Ovary (tissue), 9 donors: ENCODE results near the gene ENTPD1. TPM values are rescaled to one million over a fixed set of nuclear protein-coding genes. Genes with fewer than 3 reads are reported as not detected.

Experiments
- DNase-seq, 5 donors: peaks; one replicate each; pipeline ENCODE4 v3.0.0-alpha.2; 2019 to 2020
- H3K27ac ChIP-seq, 2 donors: fragments of 200-600 bp; one replicate each; pipeline versions ENCODE4 v1.5.1 to v1.8.0; 2019 to 2022
- H3K27me3 ChIP-seq: fragments of 200-600 bp; one replicate; pipeline ENCODE4 v1.8.0; 2022
- H3K36me3 ChIP-seq: fragments of 200-600 bp; sonication (generic); one replicate; pipeline ENCODE4 v1.5.1; 2019
- H3K4me1 ChIP-seq: one replicate; pipeline ENCODE4 v1.8.1; 2013; ENCODE audit warnings: mild to moderate bottlenecking, moderate library complexity; ENCODE audit not compliant: insufficient read depth
- H3K4me3 ChIP-seq: fragments of 200-600 bp; sonication (generic); one replicate; pipeline ENCODE4 v1.5.1; 2017
- H3K9me3 ChIP-seq, 2 donors: fragments of 200-600 bp in 1 of 2; sonication (generic) in 1 of 2; one replicate each; pipeline versions ENCODE4 v1.5.1 to v1.8.1; 2013 to 2019; ENCODE audit warnings: mild to moderate bottlenecking in 1 of 2, moderate library complexity in 1 of 2
- CTCF ChIP-seq, 3 donors: fragments of 450-650 bp in 2 of 3; fragments of 200-600 bp in 1 of 3; IDR thresholded peaks; one replicate each; pipeline versions ENCODE4 v1.5.1 to v1.8.0; 2016 to 2022; ENCODE audit warnings: antibody characterized with exemption in 3 of 3, mild to moderate bottlenecking in 1 of 3
- EP300 ChIP-seq: sonication (generic); formaldehyde crosslinking; IDR thresholded peaks from one replicate; pipeline ENCODE4 v1.6.1; 2017; ENCODE audit warnings: antibody characterized with exemption
- POLR2A ChIP-seq: fragments of 450-650 bp; IDR thresholded peaks from one replicate; pipeline ENCODE4 v1.6.1; 2017; ENCODE audit warnings: antibody characterized with exemption, mild to moderate bottlenecking, moderate library complexity
- WGBS, 3 donors: extraction: QIAGEN DNeasy Blood & Tissue Kit in 1 of 3; methylation state at CpG; one replicate each; pipeline versions ENCODE4 v1.1.5 to v1.1.7; 2013 to 2017; 5-methylcytosine and 5-hydroxymethylcytosine counted together
- intact Hi-C, 4 donors: fragments of 100-400 bp; cut with DNase I; formaldehyde crosslinking; loops; one replicate each; pipeline versions ENCODE4 v1.11.0 to v1.15.1; 2022 to 2023
- polyA plus RNA-seq, 2 donors: library from polyadenylated mRNA; stranded (reverse); fragments of 200-250 nt in 1 of 2; fragments of 350-450 nt in 1 of 2; fragmentation: Illumina TruSeq in 1 of 2; extraction: RNeasy Lipid Tissue Mini Kit (QIAGEN cat#74804) in 1 of 2; gene quantifications; one replicate each; pipeline ENCODE4 v1.2.3, GENCODE V29; 2013 to 2014
- total RNA-seq, 7 donors: library from RNA; depleted of rRNA in 2 of 7; stranded (reverse); fragments of >200 nt in 2 of 7; fragmentation: NEBNext Ultra II Directional in 3 of 7; extraction: Animal tissue kit (Norgen Biotek cat#: 25700) in 3 of 7; gene quantifications; one replicate each; pipeline versions ENCODE4 v1.1.0 to v1.2.4, GENCODE V29; 2016 to 2023
- donor health status: DM: no; HTN: no; CAD: no; lungs with moderate emphysema.
- donor health status: DM: no; HTN: no; CAD: no.
- donor health status: Bipolar disorder and iron deficiency.
- donor health status: DM: yes; HTN: yes; CAD: no.
- donor health status: DM: no; HTN: no; CAD: no.
- donor health status: DM: yes; HTN: yes; CAD: no.

Gene ENTPD1
- total and polyA plus RNA-seq, 9 donors, result 3.0 to 51.5 (median 8.1) TPM

- no peak for DNase-seq
- no peaks in the 10 kb centered on the region for H3K4me1 ChIP-seq
- no peak overlapping the region for H3K4me3 ChIP-seq
- H3K27ac ChIP-seq, result no peak overlapping the region
- H3K36me3 ChIP-seq, result no peaks in the 10 kb centered on the region
- intact Hi-C loops, result no loop called here
- H3K9me3 ChIP-seq, result no peaks in the 10 kb centered on the region
- 93 to 95% (median 94%) methylated on average over 48 to 64 of the region's 64 CpGs for WGBS, 3 donors
- no peaks in the 10 kb centered on the region for H3K27me3 ChIP-seq
- TF ChIP-seq POLR2A (no peak), CTCF (IDR thresholded peaks at IDR 0.05) (no peak), EP300 (no peak)
These were observed 53.6 kb downstream of the ENTPD1 start for GRCh38 chr10:95809370-95810197.

- no peaks in the 10 kb centered on the region for H3K9me3 ChIP-seq
- no peak overlapping the region for H3K27ac ChIP-seq
- DNase-seq, result peak in 1 of 5 donors; percentile 14
- no peaks in the 10 kb centered on the region for H3K4me1 ChIP-seq
- H3K27me3 ChIP-seq, result no peaks in the 10 kb centered on the region
- TF ChIP-seq EP300 (no peak), POLR2A (no peak), CTCF (IDR thresholded peaks at IDR 0.05) (no peak)
- WGBS, 3 donors, result 92 to 94% (median 93%) methylated on average over 20 of the region's 20 CpGs
- H3K36me3 ChIP-seq, result no peaks in the 10 kb centered on the region
- intact Hi-C loops, result no loop called here
- H3K4me3 ChIP-seq, result no peak overlapping the region
These were observed 54.4 kb downstream of the ENTPD1 start for GRCh38 chr10:95810198-95810976.

GRCh38 chr10:95813054-95813685, 57.2 kb downstream of the ENTPD1 start:
- WGBS, 3 donors, result 75 to 87% (median 86%) methylated on average over 3 of the region's 3 CpGs
- intact Hi-C loops, result no loop called here
- H3K27me3 ChIP-seq, result no peaks in the 10 kb centered on the region
- TF ChIP-seq CTCF (IDR thresholded peaks at IDR 0.05), result no peak
- TF ChIP-seq EP300, result no peak
- TF ChIP-seq POLR2A, result no peak
- no peaks in the 10 kb centered on the region for H3K9me3 ChIP-seq
- H3K36me3 ChIP-seq, result no peaks in the 10 kb centered on the region
- no peak for DNase-seq
- H3K4me3 ChIP-seq, result no peak overlapping the region
- no peak overlapping the region for H3K27ac ChIP-seq
- no peaks in the 10 kb centered on the region for H3K4me1 ChIP-seq

GRCh38 chr10:95814011-95814727, 58.2 kb downstream of the ENTPD1 start:
- intact Hi-C loops, result no loop called here
- H3K9me3 ChIP-seq, result no peaks in the 10 kb centered on the region
- DNase-seq, result no peak
- no peak overlapping the region for H3K27ac ChIP-seq
- H3K27me3 ChIP-seq, result no peaks in the 10 kb centered on the region
- no peaks in the 10 kb centered on the region for H3K36me3 ChIP-seq
- 60 to 68% (median 61%) methylated on average over 7 of the region's 7 CpGs for WGBS, 3 donors
- H3K4me3 ChIP-seq, result no peak overlapping the region
- no peaks in the 10 kb centered on the region for H3K4me1 ChIP-seq
- no peak for TF ChIP-seq POLR2A
- TF ChIP-seq CTCF (IDR thresholded peaks at IDR 0.05), result no peak
- no peak for TF ChIP-seq EP300
